Fibroblast of skin of left quadriceps (primary cell): Measurements from ENCODE around the gene DCAF8.

Experiments used
- DNase-seq, 2 experiments: peaks; one replicate each; pipeline ENCODE4 v3.0.0-alpha.2; 2013; ENCODE audit warnings: low read depth in 2 of 2

DCAF8 gene

DNA sequence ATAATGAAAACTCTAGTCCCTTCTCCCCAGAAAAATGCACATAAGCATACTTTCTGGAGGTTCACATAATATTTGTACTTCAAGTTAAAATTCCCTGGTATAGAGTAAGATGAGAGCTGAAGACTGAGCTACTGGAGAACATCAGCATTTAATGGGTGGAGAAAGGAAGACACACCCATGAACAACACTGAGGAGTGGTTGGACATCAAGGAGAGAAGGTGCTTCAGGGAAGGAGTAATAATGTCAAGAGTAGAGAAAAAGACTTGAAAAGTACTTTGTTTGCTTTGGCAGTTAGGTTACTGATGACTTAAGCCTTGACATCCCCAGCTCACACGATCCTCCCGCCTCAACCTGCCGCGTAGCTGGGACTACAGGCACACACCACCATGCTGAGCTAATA lies 35.3 kb downstream of the DCAF8 start:
- no peak for DNase-seq

DNA sequence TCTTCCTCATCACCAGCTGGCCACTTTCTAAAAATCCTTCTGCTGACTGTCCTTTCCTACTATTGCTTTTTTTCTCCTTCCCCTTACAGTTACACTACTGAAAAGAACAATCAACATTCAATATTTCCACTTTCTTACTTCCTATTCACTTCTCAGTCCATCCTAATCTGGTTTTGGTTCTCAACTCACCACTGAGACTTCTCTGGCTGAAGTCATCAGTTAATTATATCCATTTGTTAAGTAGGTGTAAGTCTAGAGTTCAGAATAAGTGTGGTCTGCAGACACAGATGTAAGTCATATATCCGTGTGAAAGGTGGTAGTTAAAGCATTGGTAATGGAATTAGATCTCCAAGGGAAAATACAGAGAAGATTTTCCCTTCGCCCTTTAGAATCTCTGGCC lies 35.7 kb downstream of the DCAF8 start:
- DNase-seq = no peak

DNA sequence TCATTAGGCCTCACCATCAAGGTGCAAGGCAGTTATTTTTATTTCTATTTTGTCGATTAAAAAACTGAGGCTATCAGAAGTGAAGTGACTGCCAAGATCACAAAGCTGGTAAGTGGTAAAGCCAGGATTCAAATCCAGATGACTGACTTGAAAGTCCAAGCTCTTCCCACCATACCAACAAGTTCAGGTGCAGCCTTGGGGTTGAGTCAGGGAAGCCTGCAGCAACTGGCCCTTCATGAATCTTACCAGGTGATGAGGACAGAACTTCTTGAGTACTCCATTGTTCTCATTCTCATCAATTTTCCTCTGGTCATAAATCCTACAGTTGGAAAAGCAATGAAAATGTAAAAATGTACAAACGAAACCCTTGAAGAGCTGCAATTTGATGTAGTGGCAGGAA lies 37.0 kb downstream of the DCAF8 start:
- DNase-seq = no peak

- no peak for DNase-seq
Measured at GRCh38 chr1:160224606-160225005, 37.7 kb downstream of the DCAF8 start.

DNA sequence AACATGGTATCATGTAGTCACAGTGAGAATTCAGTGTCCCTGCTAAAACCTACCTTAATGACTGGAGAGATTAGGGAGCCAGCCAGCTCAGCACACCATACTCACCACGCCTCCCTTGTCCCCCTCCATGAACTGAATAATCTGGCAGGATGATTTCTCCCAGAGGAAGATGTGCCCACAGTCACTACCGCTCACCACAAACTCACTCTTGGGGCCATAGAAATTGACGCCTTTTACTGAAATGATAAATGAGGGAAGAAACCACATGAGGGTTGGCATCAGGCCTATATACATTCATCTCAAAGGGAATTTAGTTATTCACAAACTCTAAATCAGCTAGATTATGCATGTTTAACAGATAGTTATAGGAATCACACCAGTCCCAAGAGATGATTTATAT lies 39.8 kb downstream of the DCAF8 start:
- DNase-seq = peak; percentile 24 to 36

DNA sequence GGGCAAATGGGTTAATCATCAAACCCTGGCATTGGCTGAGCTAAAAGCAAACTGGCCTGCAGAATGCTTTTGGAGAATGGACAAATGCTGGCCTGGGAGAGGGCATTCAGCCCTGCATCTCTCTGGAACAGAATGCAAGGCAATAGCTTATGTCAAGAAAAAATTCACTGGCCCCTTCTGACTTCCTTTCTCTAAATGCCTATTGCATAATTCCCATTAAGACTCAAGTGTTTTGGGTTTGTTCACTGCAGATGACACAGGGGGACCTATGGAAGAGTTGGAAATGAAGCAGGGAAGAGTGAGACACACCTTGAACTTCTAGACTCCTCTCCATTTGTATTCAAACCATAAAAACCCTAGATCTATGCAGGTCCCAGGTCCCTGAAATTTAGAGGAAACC lies 41.3 kb downstream of the DCAF8 start:
- DNase-seq = no peak

- no peak for DNase-seq
Measured at GRCh38 chr1:160220301-160220700, 42.0 kb downstream of the DCAF8 start.

- peak in 1 of 2 experiments; percentile 29 for DNase-seq
Measured at GRCh38 chr1:160219062-160219929, 43.1 kb downstream of the DCAF8 start.

DNA sequence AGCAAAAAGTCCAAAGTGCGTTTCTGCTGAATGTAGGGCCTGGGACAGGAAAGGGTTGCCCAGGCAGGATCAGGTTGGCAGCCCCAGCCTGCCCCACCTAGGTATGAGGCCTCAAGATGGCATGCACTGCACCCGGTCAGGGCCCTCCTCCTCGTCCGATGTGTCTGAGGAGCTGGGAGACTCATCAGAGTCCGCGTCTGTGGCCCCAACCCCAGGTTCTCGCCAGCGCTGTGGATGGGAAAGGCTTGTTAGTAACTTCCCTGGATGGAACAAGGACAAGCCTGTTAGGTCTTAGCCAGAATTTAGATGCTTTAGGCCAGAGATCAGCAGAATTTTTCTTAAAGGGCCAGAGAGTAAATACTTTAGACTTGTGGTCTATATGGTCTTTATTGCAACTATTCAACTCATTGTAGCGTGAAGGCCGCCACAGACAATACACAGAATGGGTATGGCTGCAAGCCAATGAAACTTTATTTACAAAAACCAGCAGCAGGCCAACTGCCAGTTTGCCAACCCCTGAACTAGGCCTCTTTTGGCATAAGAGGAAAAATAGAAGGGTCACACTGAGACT lies 44.8 kb downstream of the DCAF8 start:
- DNase-seq = no peak

DNA sequence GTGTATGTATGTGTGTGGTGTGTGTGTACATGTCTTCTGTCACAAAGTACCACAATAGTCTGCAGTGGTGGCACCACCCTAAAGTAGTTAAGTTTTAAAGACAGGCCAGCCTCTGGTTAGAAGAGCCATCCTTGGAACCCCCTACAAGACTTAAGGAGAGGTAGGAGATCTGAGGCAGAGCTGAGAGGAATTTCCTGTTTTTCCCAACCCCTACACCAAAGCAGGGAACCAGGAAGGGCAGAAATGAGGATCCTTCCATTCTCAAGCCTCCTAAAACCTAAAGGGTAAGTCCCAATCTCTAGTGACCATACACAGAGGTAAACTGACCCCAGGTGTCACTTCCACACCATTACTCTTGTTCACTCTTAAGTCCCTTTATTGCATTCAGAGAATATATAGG lies 46.0 kb downstream of the DCAF8 start:
- no peak for DNase-seq

- no peak for DNase-seq
Measured at GRCh38 chr1:160214481-160215140, 47.7 kb downstream of the DCAF8 start.

GRCh38 chr1:160211046-160211790 lies 51.1 kb downstream of the DCAF8 start:
- no peak for DNase-seq

DNA sequence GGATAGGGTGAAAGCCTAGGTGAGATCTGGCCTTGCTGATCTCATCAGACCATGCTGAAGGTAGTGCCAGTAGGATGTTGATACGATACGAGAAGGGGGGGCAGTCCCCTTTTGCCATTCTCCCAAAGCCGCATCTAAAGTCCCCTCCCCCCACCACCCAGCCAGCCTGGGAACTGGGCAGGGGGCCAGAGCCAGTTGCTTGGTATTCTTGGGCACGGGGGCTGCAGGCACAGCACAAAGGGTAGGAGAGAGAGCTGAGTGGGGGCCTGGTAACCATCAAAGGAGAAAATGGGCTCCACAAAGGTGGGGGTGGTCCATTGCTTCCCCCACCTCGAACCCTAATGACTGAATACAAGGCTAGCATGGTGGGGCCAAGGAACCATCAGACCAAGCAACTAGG lies 51.8 kb downstream of the DCAF8 start:
- no peak for DNase-seq

DNA sequence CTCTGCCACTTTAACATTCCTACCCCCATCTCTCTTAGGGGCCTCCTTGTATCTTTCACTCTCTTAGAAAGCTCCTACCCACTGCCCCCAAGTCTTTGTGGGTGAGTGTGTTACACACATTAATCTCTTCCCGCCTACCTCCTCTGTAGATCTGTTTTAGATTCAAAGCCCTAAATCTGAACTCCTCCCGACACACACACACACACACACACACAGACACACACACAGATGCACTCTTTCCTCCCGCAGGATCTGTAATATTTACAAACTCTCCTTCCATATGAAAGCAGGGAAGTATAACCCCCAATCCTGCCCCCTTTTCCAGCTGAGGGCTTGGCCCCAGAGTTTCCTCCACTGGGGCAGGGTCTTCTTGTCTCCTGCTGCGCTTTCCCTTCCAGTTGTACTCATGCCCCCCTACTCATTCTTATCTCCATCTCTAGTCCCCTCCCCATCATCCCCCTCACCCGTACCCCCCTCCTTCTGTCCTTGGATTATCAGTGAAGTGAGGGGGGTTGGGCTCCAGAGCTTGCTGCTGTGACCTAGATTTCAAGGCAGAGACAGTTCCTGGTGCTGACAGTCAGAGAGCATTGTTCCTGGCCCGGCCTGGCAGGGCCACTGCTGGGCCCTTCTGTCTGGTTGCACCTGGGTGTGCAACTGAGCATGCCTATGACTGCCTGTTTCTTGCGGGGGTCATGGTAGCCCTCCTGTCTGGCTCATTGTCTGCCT lies 52.9 kb downstream of the DCAF8 start:
- no peak for DNase-seq

DNA sequence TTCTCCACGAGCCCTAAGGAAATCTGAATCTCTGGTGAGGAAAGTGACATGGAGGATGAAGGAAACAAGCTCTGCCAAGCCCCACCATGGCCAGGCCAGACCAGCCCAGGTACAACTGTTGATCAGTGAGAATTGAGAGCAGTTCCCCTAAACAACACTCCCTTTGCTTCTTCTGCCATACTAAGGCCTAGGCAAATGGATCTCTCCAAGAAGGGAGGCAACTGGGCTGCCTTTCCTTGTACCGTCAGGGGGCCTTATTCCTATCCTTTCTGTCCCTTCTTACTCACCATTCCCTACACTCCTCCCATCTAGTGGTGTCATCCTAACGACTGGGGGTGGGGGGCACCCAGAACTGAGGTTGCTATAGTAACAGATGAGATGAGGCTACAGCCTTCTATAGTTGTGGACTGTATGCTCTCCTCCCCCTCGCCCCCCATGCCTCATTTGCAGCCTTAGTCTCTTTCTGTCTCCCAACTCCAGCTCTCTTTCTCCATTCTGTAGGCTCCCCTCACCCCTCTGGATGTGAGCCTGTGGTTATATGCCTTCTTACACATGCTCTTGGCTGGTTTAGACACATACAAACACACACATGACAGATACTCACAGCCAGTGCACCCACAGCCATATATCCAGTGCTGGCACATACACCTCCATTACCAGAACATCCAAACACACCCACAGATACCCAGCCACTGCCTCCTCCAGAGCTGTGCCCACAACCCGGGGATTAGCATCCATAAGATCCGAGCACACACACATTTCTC lies 53.6 kb downstream of the DCAF8 start:
- no peak for DNase-seq

DNA sequence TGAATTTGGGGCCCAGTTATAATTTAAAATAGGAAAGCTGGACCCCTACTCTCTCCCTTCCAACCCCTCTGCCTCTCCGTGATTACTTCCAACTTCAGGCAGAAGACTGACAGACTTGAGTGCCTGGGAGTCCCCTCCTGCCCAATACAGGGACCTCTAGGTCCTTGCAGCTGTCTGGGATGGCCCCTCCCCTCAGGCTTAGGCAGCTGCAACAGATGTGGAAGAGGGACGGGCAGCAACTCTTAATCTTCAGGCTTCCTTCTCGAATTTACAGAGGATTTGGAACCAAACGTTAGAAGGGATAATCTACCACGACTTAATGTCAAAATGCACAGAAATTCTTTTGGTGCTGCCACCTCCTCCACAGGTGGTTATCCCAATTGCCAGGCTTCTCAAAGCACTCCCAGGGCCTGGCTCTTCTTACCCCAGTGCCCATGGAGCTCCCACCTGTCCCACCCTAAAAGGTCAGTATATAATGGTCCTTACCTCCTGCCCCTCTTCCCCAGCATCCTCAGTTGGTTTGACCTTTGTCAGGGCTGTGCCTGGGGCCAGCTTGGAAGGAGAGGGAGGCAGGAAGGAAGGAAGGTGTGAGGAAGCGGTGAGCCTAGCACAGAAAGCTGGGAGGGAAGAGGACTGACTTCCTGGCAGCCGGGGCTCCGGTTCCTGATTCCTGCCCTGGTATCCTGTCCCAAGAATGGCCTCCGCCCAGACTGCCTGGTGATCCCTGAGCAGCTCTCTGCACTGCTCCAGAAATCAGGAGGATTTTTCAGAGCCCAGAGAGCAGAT lies 54.4 kb downstream of the DCAF8 start:
- DNase-seq = no peak

DNA sequence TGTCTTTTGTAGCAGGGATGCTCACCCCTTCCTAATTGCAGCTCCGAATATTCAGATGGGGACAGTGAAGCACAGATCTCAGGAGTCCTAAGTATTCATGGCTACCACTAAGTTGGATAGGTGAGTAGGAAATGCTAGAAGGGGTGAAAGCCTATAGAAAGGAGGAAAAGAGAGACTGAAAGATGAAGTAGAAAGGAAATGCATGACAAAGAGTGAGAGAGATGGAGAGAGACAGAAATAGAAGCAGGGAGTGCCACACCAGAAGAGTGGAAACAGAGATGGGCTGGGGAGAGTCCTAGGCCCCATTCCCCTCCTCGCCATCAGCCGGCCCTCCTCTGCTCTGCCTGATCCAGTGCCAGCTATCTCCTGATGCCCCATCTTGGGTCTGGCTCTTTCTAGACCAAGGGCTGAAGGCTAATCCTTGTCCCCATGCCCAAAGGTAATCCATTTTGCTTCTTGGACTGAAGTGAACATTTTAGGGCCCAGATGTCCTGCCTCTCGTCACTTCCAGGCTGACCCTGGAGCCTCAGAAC lies 55.2 kb downstream of the DCAF8 start:
- no peak for DNase-seq

DNA sequence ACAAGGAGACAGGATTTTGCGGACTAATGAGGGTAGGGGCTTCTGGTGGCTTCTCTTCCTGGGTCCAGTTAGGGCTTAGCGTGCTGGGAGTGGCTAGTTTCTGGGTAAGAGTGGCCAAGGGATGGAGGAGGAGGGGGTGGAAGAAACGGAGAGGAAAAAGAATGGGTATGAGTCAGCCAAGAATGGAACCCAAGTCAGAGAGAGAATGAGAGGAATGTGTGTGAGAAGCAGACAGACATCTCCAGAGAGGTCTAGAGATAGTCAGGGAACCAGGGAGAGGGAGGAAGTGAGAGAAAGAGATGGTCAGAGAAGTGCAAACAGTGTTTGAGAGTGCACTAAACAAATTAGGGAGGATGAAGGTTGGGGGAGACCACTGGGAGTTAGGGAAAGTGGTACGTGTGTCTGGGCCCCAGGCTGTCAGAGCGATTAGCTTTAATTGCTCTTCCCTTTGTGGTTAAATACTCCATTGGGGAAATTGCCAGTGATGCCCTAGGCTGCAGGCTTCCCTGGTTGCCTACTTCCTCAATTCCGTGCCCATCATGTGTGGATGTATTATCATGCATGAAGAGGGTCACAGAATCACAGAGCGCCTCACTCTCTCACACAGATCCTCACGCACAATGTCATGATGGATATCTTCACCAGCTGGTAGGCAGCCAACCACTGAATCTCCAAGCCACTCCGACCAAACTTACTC lies 55.8 kb downstream of the DCAF8 start:
- peak; percentile 75 to 78 for DNase-seq

- DNase-seq = no peak
Measured at GRCh38 chr1:160206036-160206389, 56.3 kb downstream of the DCAF8 start.
